DMS114 treated with DMSO at 0.1 percent for 48 hours (cell line): ENCODE data around the gene LCE2A.
"Not testable (repeated sequence)": the region's sequence is repeated elsewhere in the genome, so short reads cannot be mapped to it uniquely, and the experiment has no call there.

Experiments used
- DNase-seq: peaks from one replicate; lab custom pipeline; 2025; ENCODE audit not compliant: unreplicated experiment; lab: John Stamatoyannopoulos, UW

Gene LCE2A

GRCh38 chr1:152697701-152698600 lies at the start of gene LCE2A:
LCE2A (plus strand) TSS chr1:152698345; CDS start chr1:152698902, 557 bp downstream.
- no peak for DNase-seq

- DNase-seq: peak; percentile 75
Observed at GRCh38 chr1:152654110-152654509, 44.0 kb upstream of the LCE2A start.

- DNase-seq: no peak
Observed at GRCh38 chr1:152656459-152656858, 41.7 kb upstream of the LCE2A start.

- DNase-seq: no peak
Observed at GRCh38 chr1:152657677-152658076, 40.5 kb upstream of the LCE2A start.

- no peak for DNase-seq
Observed at GRCh38 chr1:152658649-152659048, 39.5 kb upstream of the LCE2A start.

- no peak for DNase-seq
Observed at GRCh38 chr1:152663098-152663497, 35.0 kb upstream of the LCE2A start, which contains the start of gene LCE2D. LCE2D (plus strand) TSS chr1:152663380; CDS start chr1:152664106, 726 bp downstream.

- DNase-seq: not testable (repeated sequence)
Observed at GRCh38 chr1:152666171-152666570, 32.0 kb upstream of the LCE2A start.

GRCh38 chr1:152667648-152668047 lies 30.5 kb upstream of the LCE2A start:
- DNase-seq: no peak

GRCh38 chr1:152673016-152673415 lies 25.1 kb upstream of the LCE2A start:
- no peak for DNase-seq

- not testable (repeated sequence) for DNase-seq
Observed at GRCh38 chr1:152674983-152675382, 23.2 kb upstream of the LCE2A start, which contains the start of gene LCE2C. LCE2C (plus strand) TSS chr1:152675279; CDS start chr1:152676016, 737 bp downstream.

GRCh38 chr1:152679459-152679858 lies 18.7 kb upstream of the LCE2A start:
- no peak for DNase-seq

- no peak for DNase-seq
Observed at GRCh38 chr1:152681616-152682015, 16.5 kb upstream of the LCE2A start.

GRCh38 chr1:152683846-152684245 lies 14.3 kb upstream of the LCE2A start:
- DNase-seq: no peak

GRCh38 chr1:152685823-152686222 lies 12.3 kb upstream of the LCE2A start, which contains the start of gene LCE2B:
LCE2B (plus strand) TSS chr1:152686123; CDS start chr1:152686844, 721 bp downstream.
- not testable (repeated sequence) for DNase-seq

GRCh38 chr1:152699746-152700145 lies 1.6 kb downstream of the LCE2A start:
- no peak for DNase-seq

GRCh38 chr1:152707860-152708259 lies 9.7 kb downstream of the LCE2A start, which contains the start of gene LCE4A:
LCE4A (plus strand) TSS chr1:152708160; CDS start chr1:152709076, 916 bp downstream.
- no peak for DNase-seq

GRCh38 chr1:152718238-152718637 lies 20.1 kb downstream of the LCE2A start:
- no peak for DNase-seq

GRCh38 chr1:152725261-152725660 lies 27.1 kb downstream of the LCE2A start:
- DNase-seq: no peak

GRCh38 chr1:152728986-152729385 lies 30.8 kb downstream of the LCE2A start:
- DNase-seq: no peak

GRCh38 chr1:152735648-152736047 lies 37.5 kb downstream of the LCE2A start:
- DNase-seq: peak; percentile 7

GRCh38 chr1:152737997-152738396 lies 39.9 kb downstream of the LCE2A start:
- DNase-seq: no peak

- DNase-seq: no peak
Observed at GRCh38 chr1:152739841-152740240, 41.7 kb downstream of the LCE2A start.
